K562 (cell line): ENCODE measurements around the gene FGF5. TPM values are rescaled to one million over a fixed set of nuclear protein-coding genes. Genes with fewer than 3 reads are reported as not detected.

Experiments used
- ATAC-seq: fragments of 200-7000 bp; cut with Tn5 transposase; 3 replicates; pipeline ENCODE4 v1.9.1; 2020; ENCODE audit warnings: moderate library complexity
- BruUV-seq: library from RNA; stranded (reverse); fragments of 400-500 nt; replicated peaks from 2 replicates; lab custom pipeline; 2021; lab: Mats Ljungman, UMichigan
- CTCF ChIA-PET: fragments of 300-600 bp; formaldehyde crosslinking; extraction: SDS; loops from one replicate; lab custom pipeline; 2021; ENCODE audit warnings: low intra/inter-chr PET ratio; lab: Yijun Ruan, JAX
- POLR2A ChIA-PET: fragments of 300-600, 350-650 bp; sonication (Branson Sonifier 250); formaldehyde crosslinking; extraction: SDS; loops from one replicate; lab custom pipeline; 2021; ENCODE audit warnings: antibody characterized with exemption, inconsistent platforms; lab: Yijun Ruan, JAX
- DNase-seq, 4 experiments: peaks; one replicate each; pipeline versions ENCODE4 v3.0.0 to v3.0.0-alpha.2; 2011 to 2018; ENCODE audit warnings: low spot score in 3 of 4, mixed read lengths in 3 of 4; ENCODE audit errors: extremely low read depth in 1 of 4
- FAIRE-seq: peaks from 2 replicates; lab custom pipeline; 2011; peaks lifted over from hg19 to GRCh38; lab: Jason Lieb, UNC
- H2AFZ ChIP-seq: 2 replicates; pipeline ENCODE4 v1.6.0; 2011; ENCODE audit warnings: low read depth, low read length, control low read depth, inconsistent platforms
- H3K27ac ChIP-seq: fragments of 200-600 bp; 3 replicates; pipeline ENCODE4 v1.8.0; 2011; ENCODE audit warnings: low read depth, mild to moderate bottlenecking, control low read depth, inconsistent platforms, low read length, moderate library complexity, mixed read lengths; ENCODE audit errors: extremely low read depth
- H3K27me3 ChIP-seq, 2 experiments: fragments of 300-600 bp in 1 of 2; 2 replicates in 1 of 2; 3 replicates in 1 of 2; pipeline versions ENCODE4 v1.6.0 to v1.8.0; 2011; ENCODE audit warnings: inconsistent platforms in 2 of 2, low read length in 2 of 2, mild to moderate bottlenecking in 1 of 2, mixed read lengths in 1 of 2, moderate library complexity in 1 of 2; ENCODE audit not compliant: control insufficient read depth in 2 of 2, insufficient read depth in 2 of 2
- H3K36me3 ChIP-seq: fragments of 300-600 bp; 3 replicates; pipeline ENCODE4 v1.8.0; 2011; ENCODE audit warnings: mild to moderate bottlenecking, low read length, inconsistent platforms; ENCODE audit not compliant: control insufficient read depth, insufficient read depth
- H3K4me1 ChIP-seq, 2 experiments: fragments of 200-600 bp in 1 of 2; replicated peaks in 1 of 2; 2 replicates in 1 of 2; 3 replicates in 1 of 2; pipeline versions ENCODE4 v1.5.1 to v1.8.0; 2011; ENCODE audit warnings: inconsistent platforms in 2 of 2, low read length in 2 of 2, mild to moderate bottlenecking in 1 of 2, mixed read lengths in 1 of 2, moderate library complexity in 1 of 2; ENCODE audit not compliant: control insufficient read depth in 2 of 2, insufficient read depth in 2 of 2
- H3K4me2 ChIP-seq: 2 replicates; pipeline ENCODE4 v1.6.1; 2011; ENCODE audit warnings: low read length, control low read depth, inconsistent platforms, mixed read lengths; ENCODE audit not compliant: insufficient read depth
- H3K4me3 ChIP-seq: fragments of 200-600 bp; sonication (generic), shearing (Covaris generic); 2 replicates; pipeline ENCODE4 v1.5.1; 2016; ENCODE audit warnings: control low read depth, inconsistent platforms
- H3K79me2 ChIP-seq: fragments of 200-600 bp; 3 replicates; pipeline ENCODE4 v1.8.0; 2011; ENCODE audit warnings: low read length, inconsistent platforms; ENCODE audit not compliant: control insufficient read depth, insufficient read depth
- H3K9ac ChIP-seq, 2 experiments: 2 replicates each; pipeline versions ENCODE4 v1.6.0 to v1.6.1; 2011; ENCODE audit warnings: low read depth in 2 of 2, low read length in 2 of 2, control low read depth in 1 of 2, inconsistent platforms in 1 of 2, mild to moderate bottlenecking in 1 of 2, mixed read lengths in 1 of 2; ENCODE audit not compliant: insufficient read depth in 1 of 2
- H3K9me1 ChIP-seq: one replicate; pipeline ENCODE4 v1.6.0; 2011; ENCODE audit warnings: inconsistent platforms, mild to moderate bottlenecking, low read length, moderate library complexity; ENCODE audit not compliant: control insufficient read depth, insufficient read depth
- H3K9me3 ChIP-seq: replicated peaks from 2 replicates; pipeline ENCODE4 v1.5.1; 2011; ENCODE audit warnings: low read depth, low read length, inconsistent platforms; ENCODE audit not compliant: control insufficient read depth, insufficient read depth
- H4K20me1 ChIP-seq: replicated peaks from 2 replicates; pipeline ENCODE4 v1.6.1; 2011; ENCODE audit warnings: low read length, inconsistent platforms, mixed read lengths; ENCODE audit not compliant: control insufficient read depth, insufficient read depth
- CREM ChIP-seq: IDR thresholded peaks from 2 replicates; pipeline ENCODE4 v1.6.1; 2014; ENCODE audit warnings: antibody characterized with exemption, low read depth
- NUFIP1 ChIP-seq: fragments of 450-650 bp; IDR thresholded peaks from 2 replicates; pipeline ENCODE4 v1.6.1; 2018; ENCODE audit not compliant: partially characterized antibody
- RB1 ChIP-seq: fragments of 450-650 bp; IDR thresholded peaks from 2 replicates; pipeline ENCODE4 v1.6.1; 2017; ENCODE audit warnings: low read depth, mild to moderate bottlenecking
- ZNF639 ChIP-seq, 2 experiments: fragments of 200-800 bp in 1 of 2; sonication (Bioruptor generic) in 1 of 2; sonication (generic) in 1 of 2; formaldehyde crosslinking in 1 of 2; IDR thresholded peaks in 1 of 2; conservative IDR thresholded peaks in 1 of 2; 2 replicates each; pipeline versions ENCODE4 v1.5.0 to v1.6.1; 2016 to 2020; ENCODE audit warnings: missing compliant biosample characterization in 1 of 2, missing genetic modification characterization in 1 of 2, missing genetic modification reagents in 1 of 2
- WGBS: fragments of 100-300 bp; shearing (Covaris generic); methylation state at CpG from one replicate; pipeline ENCODE4 v1.1.6; 2016; ENCODE audit warnings: low coverage, mixed read lengths; ENCODE audit not compliant: insufficient coverage; ENCODE audit errors: missing lambda C conversion rate; 5-methylcytosine and 5-hydroxymethylcytosine counted together
- in situ Hi-C: fragments of 300-500 bp; cut with MboI; formaldehyde crosslinking; loops from 4 replicates; pipeline ENCODE4 v1.15.0; 2018; ENCODE audit warnings: inconsistent platforms, mixed read lengths
- intact Hi-C: fragments of 100-400 bp; cut with micrococcal nuclease; formaldehyde crosslinking; loops from 2 replicates; pipeline ENCODE4 v1.14.2; 2022
- polyA plus RNA-seq, 8 experiments: library from polyadenylated mRNA; depleted of rRNA in 4 of 8; stranded (reverse) in 5 of 8; unstranded in 3 of 8; fragments of >200 nt; fragmentation: Nextera tagmentation in 2 of 8; fragmentation: Illumina TruSeq in 1 of 8; extraction: Ambion mirVana in 2 of 8; extraction: Trizol in 1 of 8; gene quantifications; 2 replicates each; pipeline versions ENCODE4 v1.2.1 to v1.2.3, GENCODE V29; 2011 to 2014; ENCODE audit warnings: inconsistent platforms in 1 of 8, missing spikeins in 1 of 8
- total RNA-seq, 7 experiments: library from RNA; depleted of rRNA in 6 of 7; stranded (reverse); fragments of >200 nt in 6 of 7; fragmentation: Illumina TruSeq in 2 of 7; extraction: Trizol in 2 of 7; gene quantifications; 2 replicates each; pipeline versions ENCODE4 v1.2.1 to v1.2.3, GENCODE V29; 2011 to 2021; ENCODE audit warnings: low replicate concordance in 1 of 7
- TF ChIP-seq, protein P1 (sequence below): fragments of 450-650 bp; IDR thresholded peaks from 2 replicates; pipeline ENCODE4 v1.6.1; 2016; ENCODE audit warnings: mild to moderate bottlenecking

The FGF5 gene
- total and polyA plus RNA-seq, 9 of the 15 experiments (the other 6 are each of a cell fraction or from before 2014, with no cell fraction given): 0.38 to 2.7 (median 1.1) TPM

DNA sequence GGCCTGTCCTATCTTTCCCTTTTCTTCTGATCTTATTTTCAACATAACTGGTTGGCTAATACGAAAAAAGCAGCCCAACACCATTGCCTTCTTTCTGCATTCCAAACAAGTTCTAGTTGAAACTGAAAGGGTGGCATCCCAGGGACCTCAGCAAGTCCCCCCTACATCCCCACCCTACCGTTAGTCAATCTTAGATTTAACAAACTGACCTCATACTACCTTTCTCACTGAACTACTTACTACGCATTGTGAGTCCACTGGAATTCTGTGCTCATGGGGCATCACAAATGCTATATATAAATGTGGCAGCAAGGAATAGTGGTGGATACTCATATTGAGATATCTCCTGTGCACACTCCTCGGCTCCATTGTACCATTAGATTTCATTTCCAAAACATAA lies 33.1 kb upstream of the FGF5 start:
- Histone ChIP-seq H3K4me3 (no peak overlapping the region), H2AFZ (peak overlapping the region; percentile 93), H3K9ac (0 out of 4 replicates have a peak overlapping the region, but pooled peaks of 1 of the 2 experiments have one; percentile 7), H3K79me2 (no peaks in the 10 kb centered on the region), H3K27ac (peak overlapping the region; percentile 43; the same call in 2 of the 3 replicates), H3K4me1 (peaks cover 4 to 18% of the 10 kb centered on the region in 2 experiments; a peak in 4 of 5 replicates), H3K9me3 (no peaks in the 10 kb centered on the region), H3K9me1 (no peaks in the 10 kb centered on the region), H3K4me2 (peak overlapping the region; percentile 26; the same call in 1 of the 2 replicates), H3K36me3 (no peaks in the 10 kb centered on the region), H4K20me1 (no peaks in the 10 kb centered on the region), H3K27me3 (no peaks in the 10 kb centered on the region)
- intact Hi-C loops: no loop called here
- CTCF ChIA-PET: no interaction called here
- POLR2A ChIA-PET: no interaction called here
- ATAC-seq (peak; percentile 65), DNase-seq (no peak), FAIRE-seq (no peak)
- no peak for TF ChIP-seq ZNF639 (CRISPR knock-in tag; conservative IDR thresholded peaks at IDR 0.05 in 1 of 2, IDR thresholded peaks at IDR 0.05 in 1 of 2)
- TF ChIP-seq RB1: no peak
- TF ChIP-seq CREM: no peak
- TF ChIP-seq, protein P1, sequence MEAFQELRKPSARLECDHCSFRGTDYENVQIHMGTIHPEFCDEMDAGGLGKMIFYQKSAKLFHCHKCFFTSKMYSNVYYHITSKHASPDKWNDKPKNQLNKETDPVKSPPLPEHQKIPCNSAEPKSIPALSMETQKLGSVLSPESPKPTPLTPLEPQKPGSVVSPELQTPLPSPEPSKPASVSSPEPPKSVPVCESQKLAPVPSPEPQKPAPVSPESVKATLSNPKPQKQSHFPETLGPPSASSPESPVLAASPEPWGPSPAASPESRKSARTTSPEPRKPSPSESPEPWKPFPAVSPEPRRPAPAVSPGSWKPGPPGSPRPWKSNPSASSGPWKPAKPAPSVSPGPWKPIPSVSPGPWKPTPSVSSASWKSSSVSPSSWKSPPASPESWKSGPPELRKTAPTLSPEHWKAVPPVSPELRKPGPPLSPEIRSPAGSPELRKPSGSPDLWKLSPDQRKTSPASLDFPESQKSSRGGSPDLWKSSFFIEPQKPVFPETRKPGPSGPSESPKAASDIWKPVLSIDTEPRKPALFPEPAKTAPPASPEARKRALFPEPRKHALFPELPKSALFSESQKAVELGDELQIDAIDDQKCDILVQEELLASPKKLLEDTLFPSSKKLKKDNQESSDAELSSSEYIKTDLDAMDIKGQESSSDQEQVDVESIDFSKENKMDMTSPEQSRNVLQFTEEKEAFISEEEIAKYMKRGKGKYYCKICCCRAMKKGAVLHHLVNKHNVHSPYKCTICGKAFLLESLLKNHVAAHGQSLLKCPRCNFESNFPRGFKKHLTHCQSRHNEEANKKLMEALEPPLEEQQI: no peak
- TF ChIP-seq NUFIP1: no peak
- 36% methylated on average over 4 of the region's 4 CpGs for WGBS
- no TSS peak for BruUV-seq
- in situ Hi-C loops: no loop called here
